Esophagus (tissue), 2 donors: ENCODE measurements around the gene SLIT3. TPM values are rescaled to one million over a fixed set of nuclear protein-coding genes. Genes with fewer than 3 reads are reported as not detected.

Source experiments
- H3K27ac ChIP-seq, 2 donors: one replicate each; pipeline ENCODE4 v1.5.1; 2013; ENCODE audit warnings: low read depth in 2 of 2, mild to moderate bottlenecking in 2 of 2, inconsistent platforms in 1 of 2, low read length in 1 of 2, moderate library complexity in 1 of 2
- H3K27me3 ChIP-seq, 2 donors: one replicate each; pipeline ENCODE4 v1.6.1; 2013; ENCODE audit warnings: low read length in 2 of 2, control low read depth in 1 of 2, mild to moderate bottlenecking in 1 of 2; ENCODE audit not compliant: insufficient read depth in 2 of 2, control insufficient read depth in 1 of 2
- H3K36me3 ChIP-seq, 2 donors: one replicate each; pipeline ENCODE4 v1.6.1; 2013; ENCODE audit warnings: low read length in 1 of 2; ENCODE audit not compliant: control insufficient read depth in 2 of 2, insufficient read depth in 2 of 2
- H3K4me1 ChIP-seq, 2 donors: one replicate each; pipeline ENCODE4 v1.6.1; 2013; ENCODE audit warnings: low read length in 1 of 2; ENCODE audit not compliant: control insufficient read depth in 2 of 2, insufficient read depth in 2 of 2
- H3K4me3 ChIP-seq, 2 donors: one replicate each; pipeline ENCODE4 v1.5.1; 2013; ENCODE audit warnings: low read length in 2 of 2, mild to moderate bottlenecking in 2 of 2, low read depth in 1 of 2, moderate library complexity in 1 of 2
- H3K9me3 ChIP-seq, 2 donors: one replicate each; pipeline ENCODE4 v1.6.1; 2013; ENCODE audit warnings: mild to moderate bottlenecking in 2 of 2, low read depth in 1 of 2, low read length in 1 of 2, moderate library complexity in 1 of 2; ENCODE audit not compliant: control insufficient read depth in 2 of 2, insufficient read depth in 1 of 2
- WGBS, 2 donors: extraction: QIAGEN DNeasy Blood & Tissue Kit; methylation state at CpG; one replicate each; pipeline ENCODE4 v1.1.7; 2013; 5-methylcytosine and 5-hydroxymethylcytosine counted together
- polyA plus RNA-seq, 2 donors: library from polyadenylated mRNA; stranded (reverse); fragments of 200-250 nt; gene quantifications; one replicate each; pipeline ENCODE4 v1.2.3, GENCODE V29; 2013
- donor health status: healthy with polysubstance abuse.
- donor health status: Bipolar disorder and iron deficiency.

The SLIT3 gene
- polyA plus RNA-seq, 2 donors: 0.53 to 2.0 TPM

GRCh38 chr5:168910874-168911273 is 390.1 kb downstream of the SLIT3 start:
- no peaks in the 10 kb centered on the region for H3K9me3 ChIP-seq
- H3K27me3 ChIP-seq: no peaks in the 10 kb centered on the region
- H3K36me3 ChIP-seq: no peaks in the 10 kb centered on the region
- no peak overlapping the region for H3K4me3 ChIP-seq
- 80 to 83% methylated on average over 6 of the region's 6 CpGs for WGBS, 2 donors
- no peak overlapping the region for H3K27ac ChIP-seq
- H3K4me1 ChIP-seq: no peaks in the 10 kb centered on the region

- H3K9me3 ChIP-seq: no peaks in the 10 kb centered on the region
- H3K4me3 ChIP-seq: no peak overlapping the region
- H3K27ac ChIP-seq: no peak overlapping the region
- H3K4me1 ChIP-seq: no peaks in the 10 kb centered on the region
- no peaks in the 10 kb centered on the region for H3K27me3 ChIP-seq
- no peaks in the 10 kb centered on the region for H3K36me3 ChIP-seq
- WGBS, 2 donors: 60 to 62% methylated on average over 9 of the region's 9 CpGs
These were observed 392.7 kb downstream of the SLIT3 start for GRCh38 chr5:168908207-168908606.

DNA sequence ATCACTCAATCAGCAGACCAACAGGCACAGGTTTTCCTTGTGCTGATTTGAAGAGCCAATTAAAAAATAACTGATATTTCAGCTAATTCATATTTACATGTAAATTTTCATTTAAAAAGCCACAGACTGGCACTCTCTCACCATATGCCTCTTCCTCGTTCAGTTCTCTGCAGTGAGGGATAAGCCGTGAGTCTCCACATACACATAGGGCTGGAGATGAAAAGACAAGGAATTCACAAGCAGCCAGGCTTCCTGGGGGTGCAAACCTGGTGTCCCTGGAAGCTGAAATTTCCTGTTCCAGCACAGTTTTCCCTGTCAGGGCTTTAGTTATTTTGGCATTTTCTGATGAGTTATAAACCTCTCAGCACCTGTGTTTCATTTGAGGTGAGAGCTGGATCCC is 397.9 kb downstream of the SLIT3 start:
- H3K36me3 ChIP-seq: no peaks in the 10 kb centered on the region
- WGBS, 2 donors: 82 to 89% methylated on average over 2 of the region's 2 CpGs
- H3K27me3 ChIP-seq: no peaks in the 10 kb centered on the region
- H3K4me3 ChIP-seq: no peak overlapping the region
- no peaks in the 10 kb centered on the region for H3K9me3 ChIP-seq
- H3K4me1 ChIP-seq: no peaks in the 10 kb centered on the region
- no peak overlapping the region for H3K27ac ChIP-seq

GRCh38 chr5:168899673-168900072 is 401.3 kb downstream of the SLIT3 start:
- Histone ChIP-seq H3K36me3 (no peaks in the 10 kb centered on the region), H3K9me3 (no peaks in the 10 kb centered on the region), H3K27me3 (no peaks in the 10 kb centered on the region), H3K27ac (no peak overlapping the region), H3K4me1 (no peaks in the 10 kb centered on the region), H3K4me3 (no peak overlapping the region)
- 73 to 86% methylated on average over 3 of the region's 3 CpGs for WGBS, 2 donors

DNA sequence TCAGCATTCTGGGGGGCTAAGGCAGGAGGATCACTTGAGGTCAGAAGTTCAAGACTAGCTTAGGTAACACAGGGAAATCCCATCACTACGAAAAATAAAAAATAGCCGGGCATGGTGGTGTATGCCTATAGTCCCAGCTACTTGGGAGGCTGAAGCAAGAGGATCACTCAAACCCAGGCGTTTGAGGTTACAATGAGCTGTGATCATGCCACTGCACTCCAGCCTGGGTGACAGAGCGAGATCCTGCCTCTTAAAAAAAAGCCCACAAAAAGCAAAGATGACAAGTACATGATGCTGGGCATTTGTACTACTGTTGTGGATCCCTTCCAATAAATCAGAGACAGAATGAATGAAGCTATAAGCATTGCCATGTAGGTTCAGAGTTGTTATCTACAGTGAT is 401.7 kb downstream of the SLIT3 start:
- WGBS, 2 donors: 85 to 90% methylated on average over 4 of the region's 4 CpGs

DNA sequence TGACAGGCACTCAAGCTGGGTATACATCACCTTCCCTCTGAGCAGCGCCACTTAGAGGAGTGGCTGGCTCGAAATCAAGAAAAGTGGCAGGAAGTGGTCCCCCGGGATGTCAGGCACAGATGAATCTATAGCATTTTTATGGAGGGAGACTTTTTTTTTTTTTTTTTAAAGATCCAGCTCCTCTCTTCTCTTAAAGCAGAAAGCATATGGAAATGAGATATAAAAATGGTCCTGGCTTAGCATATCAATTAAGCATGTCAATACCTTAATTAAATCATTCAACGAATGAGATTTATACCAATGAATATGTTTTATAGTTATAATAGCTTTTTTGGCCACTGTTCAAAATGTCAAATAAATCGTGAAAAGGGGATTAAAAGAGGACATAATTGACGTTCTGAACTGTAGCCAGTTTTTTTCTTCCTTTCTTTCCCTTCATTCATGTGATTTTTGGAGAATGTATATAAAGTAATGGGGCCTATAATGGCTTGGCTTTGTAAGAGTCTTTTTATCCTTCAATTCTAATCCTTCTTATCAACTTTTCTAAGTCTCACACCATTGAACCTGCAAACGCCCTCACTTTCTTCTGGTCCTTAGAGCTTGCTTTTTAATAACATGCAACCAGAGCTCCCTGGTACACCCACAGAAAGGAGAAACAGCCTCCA is 402.6 kb downstream of the SLIT3 start:
- Histone ChIP-seq H3K27ac (no peak overlapping the region), H3K4me3 (no peak overlapping the region), H3K9me3 (no peaks in the 10 kb centered on the region), H3K36me3 (no peaks in the 10 kb centered on the region), H3K4me1 (no peaks in the 10 kb centered on the region), H3K27me3 (no peaks in the 10 kb centered on the region)
- 48 to 53% methylated on average over 7 of the region's 7 CpGs for WGBS, 2 donors

More for the DNA sequence above, 401.7 kb downstream of the SLIT3 start:
- no peaks in the 10 kb centered on the region for H3K27me3 ChIP-seq
- H3K9me3 ChIP-seq: no peaks in the 10 kb centered on the region
- no peak overlapping the region for H3K4me3 ChIP-seq
- no peak overlapping the region for H3K27ac ChIP-seq
- no peaks in the 10 kb centered on the region for H3K4me1 ChIP-seq
- H3K36me3 ChIP-seq: no peaks in the 10 kb centered on the region

DNA sequence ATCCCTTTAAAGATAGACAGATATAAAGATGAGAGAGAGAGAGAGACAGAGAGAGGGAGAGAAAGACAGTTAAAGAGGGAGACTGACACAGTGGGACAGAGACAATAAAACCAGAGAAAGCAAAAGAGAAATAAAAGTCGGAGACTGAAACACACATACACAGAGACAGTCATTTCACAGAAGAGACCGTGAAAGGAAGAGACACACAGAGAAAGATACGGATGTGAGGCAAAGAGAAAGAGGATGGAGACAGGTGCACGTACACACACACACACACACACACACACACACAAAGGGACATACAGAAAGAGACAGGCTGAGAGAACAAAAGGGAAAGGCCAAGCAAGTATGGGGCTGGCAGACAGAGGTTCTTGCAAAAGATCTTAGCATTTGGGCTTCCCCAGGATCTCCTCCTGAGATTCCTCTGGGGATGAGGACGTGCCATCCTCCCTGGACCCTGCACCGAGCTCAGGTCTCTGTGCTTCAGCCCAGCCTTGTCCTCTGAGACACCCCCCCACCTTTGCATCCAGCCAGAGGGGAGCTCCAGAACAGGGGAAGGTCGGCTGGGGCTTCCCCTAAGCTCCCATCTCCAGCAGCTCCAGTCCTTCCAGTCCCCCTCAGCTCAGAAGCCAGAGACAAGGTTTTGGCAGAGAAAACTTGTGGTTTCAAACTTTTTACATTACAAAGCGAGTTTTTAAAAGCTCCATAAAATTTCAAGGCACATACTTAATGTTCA is 403.4 kb downstream of the SLIT3 start:
- no peaks in the 10 kb centered on the region for H3K9me3 ChIP-seq
- H3K4me1 ChIP-seq: no peaks in the 10 kb centered on the region
- no peaks in the 10 kb centered on the region for H3K36me3 ChIP-seq
- no peak overlapping the region for H3K4me3 ChIP-seq
- 75 to 80% methylated on average over 7 to 8 of the region's 8 CpGs for WGBS, 2 donors
- H3K27ac ChIP-seq: no peak overlapping the region
- no peaks in the 10 kb centered on the region for H3K27me3 ChIP-seq

- H3K27me3 ChIP-seq: no peaks in the 10 kb centered on the region
- H3K9me3 ChIP-seq: no peaks in the 10 kb centered on the region
- H3K4me3 ChIP-seq: no peak overlapping the region
- WGBS, 2 donors: 79 to 85% methylated on average over 5 of the region's 5 CpGs
- no peaks in the 10 kb centered on the region for H3K4me1 ChIP-seq
- H3K27ac ChIP-seq: no peak overlapping the region
- H3K36me3 ChIP-seq: no peaks in the 10 kb centered on the region
These were observed 405.5 kb downstream of the SLIT3 start for GRCh38 chr5:168895295-168896071.

- Histone ChIP-seq H3K4me3 (no peak overlapping the region), H3K4me1 (no peaks in the 10 kb centered on the region), H3K27me3 (no peaks in the 10 kb centered on the region), H3K27ac (no peak overlapping the region), H3K9me3 (no peaks in the 10 kb centered on the region), H3K36me3 (no peaks in the 10 kb centered on the region)
- 82 to 84% methylated on average over 4 of the region's 4 CpGs for WGBS, 2 donors
These were observed 407.7 kb downstream of the SLIT3 start for GRCh38 chr5:168893283-168893682.
